Fibroblast of lung (primary cell): Measurements from ENCODE around the gene IWS1.

Source experiments
- EZH2 ChIP-seq: IDR thresholded peaks from 2 replicates; pipeline ENCODE4 v1.5.1; 2012; ENCODE audit warnings: low read length, control low read depth, mild to moderate bottlenecking; ENCODE audit errors: missing control alignments
- TF ChIP-seq, protein P1 (sequence below), 2 donors: IDR thresholded peaks in 1 of 2; conservative IDR thresholded peaks in 1 of 2; 1 replicate in 1 of 2; 2 replicates in 1 of 2; pipeline ENCODE4 v1.5.1; 2011 to 2012; ENCODE audit warnings: low read length in 2 of 2, control low read depth in 1 of 2, inconsistent platforms in 1 of 2, low read depth in 1 of 2, mild to moderate bottlenecking in 1 of 2

DNA sequence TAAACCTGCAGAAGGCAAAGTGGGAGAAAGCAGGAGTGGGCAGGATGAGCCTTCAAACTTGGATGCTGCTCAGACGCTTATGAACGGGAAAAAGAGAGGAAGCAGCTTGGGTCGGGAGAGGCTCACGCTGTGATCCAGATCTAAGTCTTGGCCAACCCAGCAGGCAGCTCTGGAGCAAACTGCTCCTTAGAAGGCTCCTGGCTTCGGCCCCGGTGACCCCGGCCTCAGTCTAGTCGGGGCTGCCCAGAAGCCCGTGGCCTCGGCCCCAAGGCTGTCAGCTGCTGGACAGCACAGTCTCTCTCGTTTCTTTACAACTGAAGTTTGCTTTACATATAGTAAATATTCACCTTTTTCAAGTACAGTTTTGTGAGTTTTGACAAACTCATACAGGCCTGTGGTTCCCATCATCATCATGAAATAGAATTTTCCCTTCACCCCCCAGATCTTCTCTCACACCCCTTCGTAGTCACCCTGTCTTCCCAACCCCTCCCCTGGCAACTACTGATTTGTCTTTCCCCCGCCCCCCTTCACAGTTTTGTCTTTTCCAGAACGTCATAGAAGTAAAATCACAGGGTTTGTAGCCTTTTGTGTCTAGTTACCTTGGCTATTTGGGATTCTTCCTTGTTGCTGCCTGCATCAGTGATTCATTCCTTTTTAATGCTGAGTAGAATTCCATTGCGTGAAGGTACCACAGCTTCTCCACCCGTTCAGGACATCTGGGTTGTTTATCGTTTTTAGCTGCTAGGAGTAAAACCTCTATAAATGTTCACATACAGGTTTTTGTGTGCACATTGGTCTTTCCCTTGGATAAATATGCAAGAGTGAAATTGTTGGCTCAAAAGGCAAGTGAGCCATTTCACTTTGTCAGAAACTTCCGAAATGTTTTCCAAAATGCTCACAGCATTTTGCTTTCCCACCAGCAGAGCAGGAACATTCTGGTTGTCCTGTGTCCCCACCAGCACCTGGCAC is 44.3 kb upstream of the IWS1 start:
- TF ChIP-seq, protein P1, sequence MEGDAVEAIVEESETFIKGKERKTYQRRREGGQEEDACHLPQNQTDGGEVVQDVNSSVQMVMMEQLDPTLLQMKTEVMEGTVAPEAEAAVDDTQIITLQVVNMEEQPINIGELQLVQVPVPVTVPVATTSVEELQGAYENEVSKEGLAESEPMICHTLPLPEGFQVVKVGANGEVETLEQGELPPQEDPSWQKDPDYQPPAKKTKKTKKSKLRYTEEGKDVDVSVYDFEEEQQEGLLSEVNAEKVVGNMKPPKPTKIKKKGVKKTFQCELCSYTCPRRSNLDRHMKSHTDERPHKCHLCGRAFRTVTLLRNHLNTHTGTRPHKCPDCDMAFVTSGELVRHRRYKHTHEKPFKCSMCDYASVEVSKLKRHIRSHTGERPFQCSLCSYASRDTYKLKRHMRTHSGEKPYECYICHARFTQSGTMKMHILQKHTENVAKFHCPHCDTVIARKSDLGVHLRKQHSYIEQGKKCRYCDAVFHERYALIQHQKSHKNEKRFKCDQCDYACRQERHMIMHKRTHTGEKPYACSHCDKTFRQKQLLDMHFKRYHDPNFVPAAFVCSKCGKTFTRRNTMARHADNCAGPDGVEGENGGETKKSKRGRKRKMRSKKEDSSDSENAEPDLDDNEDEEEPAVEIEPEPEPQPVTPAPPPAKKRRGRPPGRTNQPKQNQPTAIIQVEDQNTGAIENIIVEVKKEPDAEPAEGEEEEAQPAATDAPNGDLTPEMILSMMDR (conservative IDR thresholded peaks at IDR 0.05 in 1 of 2, IDR thresholded peaks at IDR 0.05 in 1 of 2; ENCODE audit: low read depth in 1 of 2, low read length in 2 of 2): no peak
- no peak for TF ChIP-seq EZH2
